RPMI8226 (cell line): ENCODE results near the gene GPNMB.
A peak's percentile ranks its signal among the peaks of the same experiment; 100 is the strongest.

Experiments
- DNase-seq: peaks from one replicate; pipeline ENCODE4 v3.0.0-alpha.2; 2015

GPNMB gene

GRCh38 chr7:23232966-23233365 is 13.6 kb upstream of the GPNMB start:
- DNase-seq: no peak

GRCh38 chr7:23234569-23235296 is 11.8 kb upstream of the GPNMB start:
- DNase-seq: peak; percentile 88

- no peak for DNase-seq
Observed at GRCh38 chr7:23235813-23236221, 10.8 kb upstream of the GPNMB start.

GRCh38 chr7:23237000-23237399 is 9.6 kb upstream of the GPNMB start:
- DNase-seq: no peak

GRCh38 chr7:23238983-23239652 is 7.5 kb upstream of the GPNMB start:
- DNase-seq: no peak

- no peak for DNase-seq
Observed at GRCh38 chr7:23239698-23240097, 6.9 kb upstream of the GPNMB start.

- no peak for DNase-seq
Observed at GRCh38 chr7:23242321-23242720, 4.3 kb upstream of the GPNMB start.

GRCh38 chr7:23242935-23243334 is 3.6 kb upstream of the GPNMB start:
- DNase-seq: no peak

GRCh38 chr7:23247046-23247602 is 549 bp downstream of the GPNMB start:
- no peak for DNase-seq

- peak; percentile 61 for DNase-seq
Observed at GRCh38 chr7:23247603-23248335, 1.2 kb downstream of the GPNMB start.

- DNase-seq: no peak
Observed at GRCh38 chr7:23249486-23249885, 2.9 kb downstream of the GPNMB start.

- DNase-seq: no peak
Observed at GRCh38 chr7:23254051-23254681, 7.6 kb downstream of the GPNMB start.

GRCh38 chr7:23256731-23257130 is 10.2 kb downstream of the GPNMB start:
- DNase-seq: no peak

GRCh38 chr7:23260371-23260770 is 13.8 kb downstream of the GPNMB start:
- DNase-seq: no peak

GRCh38 chr7:23261843-23262452 is 15.4 kb downstream of the GPNMB start:
- peak; percentile 75 for DNase-seq

- DNase-seq: no peak
Observed at GRCh38 chr7:23264916-23265458, 18.4 kb downstream of the GPNMB start.

GRCh38 chr7:23266918-23267317 is 20.3 kb downstream of the GPNMB start:
- DNase-seq: no peak

GRCh38 chr7:23267357-23267756 is 20.8 kb downstream of the GPNMB start:
- no peak for DNase-seq

- no peak for DNase-seq
Observed at GRCh38 chr7:23268167-23268566, 21.6 kb downstream of the GPNMB start.

GRCh38 chr7:23268746-23269145 is 22.2 kb downstream of the GPNMB start:
- DNase-seq: no peak

- DNase-seq: no peak
Observed at GRCh38 chr7:23272275-23272674, 25.7 kb downstream of the GPNMB start.

- peak; percentile 98 for DNase-seq
Observed at GRCh38 chr7:23273141-23273599, 26.6 kb downstream of the GPNMB start.
